HepG2 (cell line): Measurements from ENCODE around the gene CKAP5. TPM values are rescaled to one million over a fixed set of nuclear protein-coding genes. Genes with fewer than 3 reads are reported as not detected.

Source experiments
- ARHGAP35 ChIP-seq: sonication (generic); formaldehyde crosslinking; IDR thresholded peaks from 2 replicates; pipeline ENCODE4 v1.9.0; 2022; ENCODE audit warnings: mild to moderate bottlenecking, inconsistent platforms, moderate library complexity, missing genetic modification reagents, borderline replicate concordance
- CHD4 ChIP-seq: fragments of 200-600 bp; sonication (generic); IDR thresholded peaks from 2 replicates; pipeline ENCODE4 v1.7.0; 2017; ENCODE audit warnings: mild to moderate bottlenecking, low read length, borderline replicate concordance
- GTF3A ChIP-seq: sonication (generic); formaldehyde crosslinking; conservative IDR thresholded peaks from 2 replicates; pipeline ENCODE4 v1.4.0; 2020; ENCODE audit warnings: mild to moderate bottlenecking, missing genetic modification reagents
- KMT2A ChIP-seq: sonication (generic); formaldehyde crosslinking; IDR thresholded peaks from 2 replicates; pipeline ENCODE4 v1.4.0; 2020; ENCODE audit warnings: missing genetic modification reagents
- PAF1 ChIP-seq: IDR thresholded peaks from 2 replicates; pipeline ENCODE4 v1.6.1; 2016; ENCODE audit warnings: missing genetic modification reagents, missing compliant biosample characterization
- PHF8 ChIP-seq: sonication (generic); formaldehyde crosslinking; IDR thresholded peaks from 2 replicates; pipeline ENCODE4 v1.5.0; 2020; ENCODE audit warnings: missing genetic modification reagents
- SP1 ChIP-seq, 2 experiments: fragments of 450-650 bp in 1 of 2; sonication (generic) in 1 of 2; formaldehyde crosslinking in 1 of 2; IDR thresholded peaks; 2 replicates each; pipeline versions ENCODE4 v1.4.0 to v1.6.1; 2016 to 2020; ENCODE audit warnings: missing genetic modification reagents in 1 of 2
- TAF1 ChIP-seq: sonication (generic); formaldehyde crosslinking; IDR thresholded peaks from 2 replicates; pipeline ENCODE4 v1.4.0; 2020; ENCODE audit warnings: missing genetic modification reagents
- YEATS4 ChIP-seq: sonication (generic); formaldehyde crosslinking; IDR thresholded peaks from 2 replicates; pipeline ENCODE4 v1.4.0; 2020; ENCODE audit warnings: missing genetic modification reagents, borderline replicate concordance
- ZBTB3 ChIP-seq: sonication (generic); formaldehyde crosslinking; IDR thresholded peaks from 2 replicates; pipeline ENCODE4 v1.4.0; 2020; ENCODE audit warnings: low read depth, mild to moderate bottlenecking, moderate library complexity, missing genetic modification reagents, borderline replicate concordance
- ZMAT3 ChIP-seq: sonication (generic); formaldehyde crosslinking; conservative IDR thresholded peaks from 2 replicates; pipeline ENCODE4 v1.7.0; 2021; ENCODE audit warnings: missing genetic modification reagents
- ZNF282 ChIP-seq: fragments of 450-650 bp; IDR thresholded peaks from 2 replicates; pipeline ENCODE4 v1.6.1; 2018; ENCODE audit not compliant: partially characterized antibody
- ZNF788 ChIP-seq: sonication (generic); formaldehyde crosslinking; IDR thresholded peaks from 2 replicates; pipeline ENCODE4 v1.5.0; 2020; ENCODE audit warnings: mild to moderate bottlenecking, missing genetic modification reagents, borderline replicate concordance
- polyA plus RNA-seq, 8 experiments: library from polyadenylated mRNA; depleted of rRNA in 3 of 8; stranded (reverse) in 7 of 8; unstranded in 1 of 8; fragments of >200 nt; fragmentation: Illumina TruSeq in 4 of 8; extraction: Trizol in 4 of 8; gene quantifications; 2 replicates each; pipeline versions ENCODE4 v1.2.1 to v1.2.3, GENCODE V29; 2011 to 2016; ENCODE audit warnings: low read depth in 4 of 8, missing spikeins in 1 of 8, mixed read lengths in 1 of 8; ENCODE audit not compliant: insufficient read depth in 1 of 8
- total RNA-seq, 5 experiments: library from RNA; depleted of rRNA; stranded (reverse); fragments of >200 nt; fragmentation: Illumina TruSeq; extraction: Trizol; gene quantifications; 2 replicates each; pipeline ENCODE4 v1.2.3, GENCODE V29; 2016; ENCODE audit warnings: low read depth in 1 of 5
- TF ChIP-seq, protein P1 (sequence below): sonication (generic); formaldehyde crosslinking; IDR thresholded peaks from 2 replicates; pipeline ENCODE4; 2020; ENCODE audit warnings: missing genetic modification reagents, mild to moderate bottlenecking, borderline replicate concordance
- TF ChIP-seq, protein P2 (sequence below): sonication (generic); formaldehyde crosslinking; IDR thresholded peaks from 2 replicates; pipeline ENCODE4 v1.9.0; 2021; ENCODE audit warnings: missing genetic modification reagents, borderline replicate concordance
- TF ChIP-seq, protein P3 (sequence below): IDR thresholded peaks from 2 replicates; pipeline ENCODE4 v1.6.1; 2016; ENCODE audit warnings: missing genetic modification reagents, missing compliant biosample characterization
- TF ChIP-seq, protein P4 (sequence below): IDR thresholded peaks from 2 replicates; pipeline ENCODE4 v1.6.1; 2016; ENCODE audit warnings: low read depth, borderline replicate concordance
- TF ChIP-seq, protein P5 (sequence below): sonication (generic); formaldehyde crosslinking; IDR thresholded peaks from 2 replicates; pipeline ENCODE4 v1.5.0; 2020; ENCODE audit warnings: mild to moderate bottlenecking, missing genetic modification reagents, borderline replicate concordance
- TF ChIP-seq, protein P6 (sequence below): sonication (generic); formaldehyde crosslinking; IDR thresholded peaks from 2 replicates; pipeline ENCODE4 v1.4.0; 2020; ENCODE audit warnings: missing genetic modification reagents

The CKAP5 gene
- total and polyA plus RNA-seq, 2 of the 13 experiments (the other 11 are each of a cell fraction or from before 2014, with no cell fraction given): 79.2 to 103 TPM

DNA sequence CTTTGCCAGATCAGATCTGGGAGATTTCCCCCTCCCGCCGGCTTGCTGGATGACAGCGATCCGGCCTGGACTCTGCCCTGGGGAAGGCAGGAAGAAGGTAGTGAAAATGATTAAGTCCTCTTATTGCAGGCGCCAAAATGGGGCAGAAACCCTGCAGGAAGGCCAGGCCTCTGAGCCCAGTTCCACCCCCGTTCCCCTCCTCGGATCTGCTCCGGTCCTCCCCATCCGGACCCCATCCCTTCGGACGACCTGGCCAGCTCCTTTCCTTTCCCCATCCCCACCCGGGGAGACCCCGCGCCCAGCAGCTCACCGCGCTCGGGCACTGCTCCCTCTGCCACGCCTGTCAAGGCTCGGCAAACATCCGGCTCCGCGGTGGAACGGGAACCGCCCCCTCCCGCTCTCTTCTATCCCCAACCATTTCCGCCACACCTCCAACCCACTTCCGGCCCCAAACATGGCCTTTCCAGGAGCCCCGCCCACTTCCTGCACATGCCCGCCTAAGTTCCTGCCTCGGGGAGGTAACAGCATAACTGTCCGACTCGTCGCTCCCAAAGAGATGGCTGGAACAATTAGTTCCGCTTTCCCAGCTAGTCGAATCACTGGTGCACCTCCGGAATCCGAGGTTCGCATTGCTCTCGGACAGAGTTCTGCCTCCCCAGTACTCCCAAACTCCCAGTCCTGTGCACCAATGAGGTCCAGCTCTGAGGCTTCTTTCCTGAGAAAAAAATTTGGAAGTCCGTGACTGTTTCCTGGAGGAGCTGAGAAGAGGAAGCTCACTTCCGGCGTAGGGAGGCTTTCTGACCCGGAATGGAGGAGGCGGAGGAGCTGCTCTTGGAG, 145.6 kb downstream of the CKAP5 start, which contains the start of the genes ARHGAP1 and ZNF408 (continued):
- TF ChIP-seq KMT2A (CRISPR knock-in tag) (peak; percentile 85), ZNF788 (CRISPR knock-in tag) (peak; percentile 95), SP1 (IDR thresholded peaks at IDR 0.05) (no peak), SP1 (CRISPR knock-in tag; IDR thresholded peaks at IDR 0.05) (peak; percentile 90), ZNF282 (no peak), ZMAT3 (CRISPR knock-in tag) (no peak; the same call in 1 of the 2 replicates), YEATS4 (CRISPR knock-in tag) (peak; percentile 89), ZBTB3 (CRISPR knock-in tag) (peak; percentile 81), CHD4 (no peak), ARHGAP35 (CRISPR knock-in tag) (peak; percentile 36; the same call in 1 of the 2 replicates), PAF1 (CRISPR knock-in tag) (no peak), GTF3A (CRISPR knock-in tag) (no peak), TAF1 (CRISPR knock-in tag) (peak; percentile 85), PHF8 (peak; percentile 75)
- TF ChIP-seq, protein P1, sequence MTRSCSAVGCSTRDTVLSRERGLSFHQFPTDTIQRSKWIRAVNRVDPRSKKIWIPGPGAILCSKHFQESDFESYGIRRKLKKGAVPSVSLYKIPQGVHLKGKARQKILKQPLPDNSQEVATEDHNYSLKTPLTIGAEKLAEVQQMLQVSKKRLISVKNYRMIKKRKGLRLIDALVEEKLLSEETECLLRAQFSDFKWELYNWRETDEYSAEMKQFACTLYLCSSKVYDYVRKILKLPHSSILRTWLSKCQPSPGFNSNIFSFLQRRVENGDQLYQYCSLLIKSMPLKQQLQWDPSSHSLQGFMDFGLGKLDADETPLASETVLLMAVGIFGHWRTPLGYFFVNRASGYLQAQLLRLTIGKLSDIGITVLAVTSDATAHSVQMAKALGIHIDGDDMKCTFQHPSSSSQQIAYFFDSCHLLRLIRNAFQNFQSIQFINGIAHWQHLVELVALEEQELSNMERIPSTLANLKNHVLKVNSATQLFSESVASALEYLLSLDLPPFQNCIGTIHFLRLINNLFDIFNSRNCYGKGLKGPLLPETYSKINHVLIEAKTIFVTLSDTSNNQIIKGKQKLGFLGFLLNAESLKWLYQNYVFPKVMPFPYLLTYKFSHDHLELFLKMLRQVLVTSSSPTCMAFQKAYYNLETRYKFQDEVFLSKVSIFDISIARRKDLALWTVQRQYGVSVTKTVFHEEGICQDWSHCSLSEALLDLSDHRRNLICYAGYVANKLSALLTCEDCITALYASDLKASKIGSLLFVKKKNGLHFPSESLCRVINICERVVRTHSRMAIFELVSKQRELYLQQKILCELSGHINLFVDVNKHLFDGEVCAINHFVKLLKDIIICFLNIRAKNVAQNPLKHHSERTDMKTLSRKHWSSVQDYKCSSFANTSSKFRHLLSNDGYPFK (CRISPR knock-in tag): peak; percentile 93; the same call in 1 of the 2 replicates
- TF ChIP-seq, protein P2, sequence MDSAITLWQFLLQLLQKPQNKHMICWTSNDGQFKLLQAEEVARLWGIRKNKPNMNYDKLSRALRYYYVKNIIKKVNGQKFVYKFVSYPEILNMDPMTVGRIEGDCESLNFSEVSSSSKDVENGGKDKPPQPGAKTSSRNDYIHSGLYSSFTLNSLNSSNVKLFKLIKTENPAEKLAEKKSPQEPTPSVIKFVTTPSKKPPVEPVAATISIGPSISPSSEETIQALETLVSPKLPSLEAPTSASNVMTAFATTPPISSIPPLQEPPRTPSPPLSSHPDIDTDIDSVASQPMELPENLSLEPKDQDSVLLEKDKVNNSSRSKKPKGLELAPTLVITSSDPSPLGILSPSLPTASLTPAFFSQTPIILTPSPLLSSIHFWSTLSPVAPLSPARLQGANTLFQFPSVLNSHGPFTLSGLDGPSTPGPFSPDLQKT: peak; percentile 87; the same call in 1 of the 2 replicates
- TF ChIP-seq, protein P3, sequence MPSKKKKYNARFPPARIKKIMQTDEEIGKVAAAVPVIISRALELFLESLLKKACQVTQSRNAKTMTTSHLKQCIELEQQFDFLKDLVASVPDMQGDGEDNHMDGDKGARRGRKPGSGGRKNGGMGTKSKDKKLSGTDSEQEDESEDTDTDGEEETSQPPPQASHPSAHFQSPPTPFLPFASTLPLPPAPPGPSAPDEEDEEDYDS: peak; percentile 85; the same call in 1 of the 2 replicates
- TF ChIP-seq, protein P4, sequence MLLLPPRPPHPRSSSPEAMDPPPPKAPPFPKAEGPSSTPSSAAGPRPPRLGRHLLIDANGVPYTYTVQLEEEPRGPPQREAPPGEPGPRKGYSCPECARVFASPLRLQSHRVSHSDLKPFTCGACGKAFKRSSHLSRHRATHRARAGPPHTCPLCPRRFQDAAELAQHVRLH (CRISPR knock-in tag): peak; percentile 76; the same call in 1 of the 2 replicates
- TF ChIP-seq, protein P5, sequence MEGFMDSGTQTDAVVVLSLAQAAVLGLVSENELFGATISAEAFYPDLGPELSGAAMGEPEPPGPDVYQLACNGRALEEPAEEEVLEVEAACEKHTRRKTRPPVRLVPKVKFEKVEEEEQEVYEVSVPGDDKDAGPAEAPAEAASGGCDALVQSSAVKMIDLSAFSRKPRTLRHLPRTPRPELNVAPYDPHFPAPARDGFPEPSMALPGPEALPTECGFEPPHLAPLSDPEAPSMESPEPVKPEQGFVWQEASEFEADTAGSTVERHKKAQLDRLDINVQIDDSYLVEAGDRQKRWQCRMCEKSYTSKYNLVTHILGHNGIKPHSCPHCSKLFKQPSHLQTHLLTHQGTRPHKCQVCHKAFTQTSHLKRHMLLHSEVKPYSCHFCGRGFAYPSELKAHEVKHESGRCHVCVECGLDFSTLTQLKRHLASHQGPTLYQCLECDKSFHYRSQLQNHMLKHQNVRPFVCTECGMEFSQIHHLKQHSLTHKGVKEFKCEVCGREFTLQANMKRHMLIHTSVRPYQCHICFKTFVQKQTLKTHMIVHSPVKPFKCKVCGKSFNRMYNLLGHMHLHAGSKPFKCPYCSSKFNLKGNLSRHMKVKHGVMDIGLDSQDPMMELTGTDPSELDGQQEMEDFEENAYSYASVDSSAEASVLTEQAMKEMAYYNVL (CRISPR knock-in tag): peak; percentile 73; the same call in 1 of the 2 replicates
- TF ChIP-seq, protein P6, sequence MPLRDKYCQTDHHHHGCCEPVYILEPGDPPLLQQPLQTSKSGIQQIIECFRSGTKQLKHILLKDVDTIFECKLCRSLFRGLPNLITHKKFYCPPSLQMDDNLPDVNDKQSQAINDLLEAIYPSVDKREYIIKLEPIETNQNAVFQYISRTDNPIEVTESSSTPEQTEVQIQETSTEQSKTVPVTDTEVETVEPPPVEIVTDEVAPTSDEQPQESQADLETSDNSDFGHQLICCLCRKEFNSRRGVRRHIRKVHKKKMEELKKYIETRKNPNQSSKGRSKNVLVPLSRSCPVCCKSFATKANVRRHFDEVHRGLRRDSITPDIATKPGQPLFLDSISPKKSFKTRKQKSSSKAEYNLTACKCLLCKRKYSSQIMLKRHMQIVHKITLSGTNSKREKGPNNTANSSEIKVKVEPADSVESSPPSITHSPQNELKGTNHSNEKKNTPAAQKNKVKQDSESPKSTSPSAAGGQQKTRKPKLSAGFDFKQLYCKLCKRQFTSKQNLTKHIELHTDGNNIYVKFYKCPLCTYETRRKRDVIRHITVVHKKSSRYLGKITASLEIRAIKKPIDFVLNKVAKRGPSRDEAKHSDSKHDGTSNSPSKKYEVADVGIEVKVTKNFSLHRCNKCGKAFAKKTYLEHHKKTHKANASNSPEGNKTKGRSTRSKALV (CRISPR knock-in tag): peak; percentile 54; the same call in 1 of the 2 replicates
